SH-SY5Y (cell line): ENCODE measurements around the gene NOG.

ENCODE experiments used
- GATA2 ChIP-seq: IDR thresholded peaks from 2 replicates; pipeline ENCODE4 v1.6.1; 2011; ENCODE audit warnings: mild to moderate bottlenecking, low read depth, low read length
- GATA3 ChIP-seq: IDR thresholded peaks from 2 replicates; pipeline ENCODE4 v1.6.1; 2011; ENCODE audit warnings: low read depth, mild to moderate bottlenecking, low read length, moderate library complexity

DNA sequence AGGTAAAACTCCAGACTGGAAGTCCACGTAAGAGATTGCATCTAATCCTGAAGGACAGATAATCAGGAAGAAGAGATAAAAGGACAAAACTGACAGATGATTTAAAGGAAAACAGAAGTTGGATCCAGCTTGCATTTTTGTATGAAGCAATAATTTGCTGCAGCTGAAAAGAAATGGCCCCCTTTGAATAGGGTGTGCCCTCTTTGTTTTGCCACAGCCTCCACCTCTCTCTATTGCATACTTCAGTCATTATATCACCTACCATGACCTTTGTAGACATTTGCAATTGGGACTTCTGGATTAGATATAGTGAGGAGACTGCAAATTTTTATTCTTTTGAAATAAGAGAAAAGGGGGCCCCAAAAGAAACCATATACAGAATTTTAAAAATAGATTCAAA is 8.1 kb downstream of the NOG start:
- TF ChIP-seq GATA2, result no peak
- TF ChIP-seq GATA3, result no peak
